Endodermal cell (in vitro differentiated cells): ENCODE measurements around the gene INHBB. TPM values are rescaled to one million over a fixed set of nuclear protein-coding genes. Genes with fewer than 3 reads are reported as not detected.

Source experiments
- DNase-seq: peaks from one replicate; pipeline ENCODE4 v3.0.0-alpha.2; 2017
- H3K27ac ChIP-seq: 2 replicates; pipeline ENCODE4 v1.5.1; 2013; ENCODE audit warnings: mild to moderate bottlenecking, low read depth, low read length, moderate library complexity
- H3K27me3 ChIP-seq: 2 replicates; pipeline ENCODE4 v1.6.1; 2013; ENCODE audit warnings: mild to moderate bottlenecking, low read length, moderate library complexity; ENCODE audit not compliant: insufficient read depth, control insufficient read depth, poor library complexity, severe bottlenecking
- H3K36me3 ChIP-seq: 2 replicates; pipeline ENCODE4 v1.7.0; 2013; ENCODE audit warnings: mild to moderate bottlenecking, low read length, moderate library complexity; ENCODE audit not compliant: control insufficient read depth, insufficient read depth
- H3K4me1 ChIP-seq: one replicate; pipeline ENCODE4 v1.7.0; 2013; ENCODE audit warnings: low read length; ENCODE audit not compliant: control insufficient read depth, insufficient read depth
- H3K4me3 ChIP-seq: 2 replicates; pipeline ENCODE4 v1.5.1; 2013; ENCODE audit warnings: mild to moderate bottlenecking, low read length, moderate library complexity
- H3K9ac ChIP-seq: 2 replicates; pipeline ENCODE4 v1.6.1; 2013; ENCODE audit warnings: mild to moderate bottlenecking, low read length, moderate library complexity; ENCODE audit not compliant: poor library complexity, severe bottlenecking; ENCODE audit errors: extremely low read depth
- H3K9me3 ChIP-seq: 2 replicates; pipeline ENCODE4 v1.6.1; 2013; ENCODE audit warnings: mild to moderate bottlenecking, low read length, moderate library complexity; ENCODE audit not compliant: control insufficient read depth
- H3K27ac Mint-ChIP-seq: 2 replicates; pipeline ENCODE4 v1.8.0; 2020; ENCODE audit warnings: mixed read lengths
- H3K27me3 Mint-ChIP-seq: 2 replicates; pipeline ENCODE4 v1.8.0; 2021; ENCODE audit warnings: mild to moderate bottlenecking, mixed read lengths; ENCODE audit not compliant: insufficient read depth
- H3K36me3 Mint-ChIP-seq: 2 replicates; pipeline ENCODE4 v1.8.0; 2020; ENCODE audit warnings: low read depth, mixed read lengths
- H3K4me1 Mint-ChIP-seq: 2 replicates; pipeline ENCODE4 v1.8.0; 2020; ENCODE audit warnings: mixed read lengths
- H3K4me3 Mint-ChIP-seq: 2 replicates; pipeline ENCODE4 v1.8.0; 2020; ENCODE audit warnings: mild to moderate bottlenecking, moderate library complexity, mixed read lengths
- H3K9me3 Mint-ChIP-seq: 2 replicates; pipeline ENCODE4 v1.8.0; 2020; ENCODE audit warnings: mild to moderate bottlenecking, mixed read lengths
- WGBS, 2 experiments: methylation state at CpG; one replicate each; pipeline versions ENCODE4 v1.1.5 to v1.1.7; 2013; ENCODE audit warnings: missing lambda C conversion rate in 2 of 2, mixed read lengths in 1 of 2; ENCODE audit not compliant: insufficient coverage in 1 of 2, insufficient read length in 1 of 2; 5-methylcytosine and 5-hydroxymethylcytosine counted together
- total RNA-seq, 2 donors: library from RNA; stranded (reverse); fragmentation: NEBNext Ultra II Directional in 1 of 2; extraction: Animal tissue kit (Norgen Biotek cat#: 25700) in 1 of 2; gene quantifications; 2 replicates in 1 of 2; 3 replicates in 1 of 2; pipeline ENCODE4 v1.2.1, GENCODE V29; 2021
- TF ChIP-seq, protein P1 (sequence below): fragments of 200-600 bp; sonication (generic); conservative IDR thresholded peaks from 2 replicates; pipeline ENCODE4 v1.5.0; 2021; ENCODE audit warnings: antibody characterized with exemption, mild to moderate bottlenecking

The INHBB gene
- total RNA-seq, 2 donors from 2014 or later, result not detected

DNA sequence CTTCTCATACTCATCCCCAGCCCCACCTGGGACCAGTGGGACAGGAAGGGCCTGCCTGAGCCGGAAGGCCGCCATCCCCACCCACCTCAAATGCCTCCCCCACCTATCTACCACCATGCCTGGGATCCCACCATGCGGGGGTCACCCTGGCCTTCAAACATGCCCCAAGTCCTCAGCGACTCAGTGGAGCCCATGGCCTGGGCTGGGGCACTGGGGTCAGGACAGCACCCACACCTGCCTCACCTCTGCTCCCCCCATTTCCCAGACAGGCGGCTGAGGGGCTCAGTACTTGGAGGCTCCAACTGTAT is 7.6 kb downstream of the INHBB start:
- no peaks in the 10 kb centered on the region for H3K4me1 ChIP-seq
- no peaks in the 10 kb centered on the region for H3K9me3 ChIP-seq
- H3K9ac ChIP-seq, result no peak overlapping the region
- WGBS, 2 experiments, result 90% methylated on average over 5 of the region's 5 CpGs; no CpG with 5 or more reads in 1 of the 2 experiments
- TF ChIP-seq, protein P1, sequence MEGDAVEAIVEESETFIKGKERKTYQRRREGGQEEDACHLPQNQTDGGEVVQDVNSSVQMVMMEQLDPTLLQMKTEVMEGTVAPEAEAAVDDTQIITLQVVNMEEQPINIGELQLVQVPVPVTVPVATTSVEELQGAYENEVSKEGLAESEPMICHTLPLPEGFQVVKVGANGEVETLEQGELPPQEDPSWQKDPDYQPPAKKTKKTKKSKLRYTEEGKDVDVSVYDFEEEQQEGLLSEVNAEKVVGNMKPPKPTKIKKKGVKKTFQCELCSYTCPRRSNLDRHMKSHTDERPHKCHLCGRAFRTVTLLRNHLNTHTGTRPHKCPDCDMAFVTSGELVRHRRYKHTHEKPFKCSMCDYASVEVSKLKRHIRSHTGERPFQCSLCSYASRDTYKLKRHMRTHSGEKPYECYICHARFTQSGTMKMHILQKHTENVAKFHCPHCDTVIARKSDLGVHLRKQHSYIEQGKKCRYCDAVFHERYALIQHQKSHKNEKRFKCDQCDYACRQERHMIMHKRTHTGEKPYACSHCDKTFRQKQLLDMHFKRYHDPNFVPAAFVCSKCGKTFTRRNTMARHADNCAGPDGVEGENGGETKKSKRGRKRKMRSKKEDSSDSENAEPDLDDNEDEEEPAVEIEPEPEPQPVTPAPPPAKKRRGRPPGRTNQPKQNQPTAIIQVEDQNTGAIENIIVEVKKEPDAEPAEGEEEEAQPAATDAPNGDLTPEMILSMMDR, result no peak
- H3K27me3 Mint-ChIP-seq, result peaks cover 56% of the 10 kb centered on the region
- no peaks in the 10 kb centered on the region for H3K36me3 ChIP-seq
- H3K36me3 Mint-ChIP-seq, result no peaks in the 10 kb centered on the region
- H3K4me3 ChIP-seq, result no peak overlapping the region
- H3K27ac Mint-ChIP-seq, result no peak overlapping the region
- H3K4me1 Mint-ChIP-seq, result peaks cover 1% of the 10 kb centered on the region
- no peak overlapping the region for H3K4me3 Mint-ChIP-seq
- H3K27ac ChIP-seq, result no peak overlapping the region
- H3K9me3 Mint-ChIP-seq, result no peaks in the 10 kb centered on the region
- no peak for DNase-seq
- peaks cover 43% of the 10 kb centered on the region for H3K27me3 ChIP-seq

DNA sequence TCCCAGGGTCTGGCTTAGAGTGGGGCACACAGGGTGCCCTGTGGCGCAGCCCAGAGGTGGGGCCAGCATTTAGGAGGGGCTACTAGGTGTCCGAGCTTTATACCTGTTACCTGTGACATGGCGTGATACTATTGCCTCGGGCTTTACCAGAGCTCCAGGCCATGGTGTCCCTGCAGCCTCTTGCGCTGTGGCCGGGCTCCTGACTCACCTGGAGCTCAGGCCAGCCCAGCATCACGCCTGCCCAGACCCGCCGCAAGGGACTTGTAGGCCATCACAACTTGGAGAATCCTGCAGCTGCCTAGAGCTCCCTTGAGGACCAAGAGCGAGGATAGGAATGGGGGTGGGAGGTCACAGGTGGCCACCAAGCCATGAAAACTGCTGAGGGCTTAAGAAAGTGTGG is 8.0 kb downstream of the INHBB start:
- Mint-ChIP-seq H3K9me3 (no peaks in the 10 kb centered on the region), H3K4me3 (no peak overlapping the region), H3K4me1 (peaks cover 1% of the 10 kb centered on the region), H3K27me3 (peaks cover 52% of the 10 kb centered on the region), H3K27ac (no peak overlapping the region), H3K36me3 (no peaks in the 10 kb centered on the region)
- no peaks in the 10 kb centered on the region for H3K9me3 ChIP-seq
- TF ChIP-seq, protein P1, result no peak
- no peaks in the 10 kb centered on the region for H3K4me1 ChIP-seq
- H3K27ac ChIP-seq, result no peak overlapping the region
- no peak overlapping the region for H3K4me3 ChIP-seq
- H3K27me3 ChIP-seq, result peaks cover 39% of the 10 kb centered on the region
- WGBS, 2 experiments, result 94 to 98% methylated on average over 5 to 10 of the region's 10 CpGs
- no peak overlapping the region for H3K9ac ChIP-seq
- DNase-seq, result no peak
- H3K36me3 ChIP-seq, result no peaks in the 10 kb centered on the region

DNA sequence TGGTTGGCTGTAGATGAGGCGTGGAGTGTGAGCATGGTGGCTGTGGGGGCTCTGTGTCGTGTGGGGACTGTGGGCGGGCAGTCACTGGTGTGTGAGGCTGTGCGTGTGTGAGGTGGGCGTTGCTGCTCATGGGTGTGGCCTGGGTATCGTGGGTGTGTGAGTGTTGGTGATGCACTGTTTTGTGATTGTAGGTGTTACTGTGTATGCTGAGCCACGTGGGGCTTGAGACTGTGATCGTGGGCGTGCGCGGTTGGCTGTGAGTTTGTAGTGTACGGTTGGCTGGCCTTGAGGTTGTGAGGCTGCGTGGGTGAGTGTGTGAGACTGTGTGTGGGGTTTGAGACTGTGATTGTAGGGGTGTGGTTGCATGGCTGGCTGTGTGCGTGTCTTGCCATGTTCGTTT is 8.5 kb downstream of the INHBB start:
- Mint-ChIP-seq H3K4me3 (no peak overlapping the region), H3K27ac (no peak overlapping the region), H3K9me3 (no peaks in the 10 kb centered on the region), H3K4me1 (peaks cover 1% of the 10 kb centered on the region), H3K36me3 (no peaks in the 10 kb centered on the region), H3K27me3 (peaks cover 47% of the 10 kb centered on the region)
- H3K27ac ChIP-seq, result no peak overlapping the region
- no peak overlapping the region for H3K4me3 ChIP-seq
- TF ChIP-seq, protein P1, result no peak
- no peak overlapping the region for H3K9ac ChIP-seq
- 91 to 92% methylated on average over 8 to 15 of the region's 15 CpGs for WGBS, 2 experiments
- no peaks in the 10 kb centered on the region for H3K36me3 ChIP-seq
- DNase-seq, result no peak
- H3K27me3 ChIP-seq, result peaks cover 34% of the 10 kb centered on the region
- H3K9me3 ChIP-seq, result no peaks in the 10 kb centered on the region
- H3K4me1 ChIP-seq, result no peaks in the 10 kb centered on the region
